COLO829 (cell line): ENCODE results near the gene KCNMA1.

Experiments used
- DNase-seq: peaks from one replicate; pipeline ENCODE4 v3.0.0; 2012; ENCODE audit warnings: low spot score

Gene KCNMA1

DNA sequence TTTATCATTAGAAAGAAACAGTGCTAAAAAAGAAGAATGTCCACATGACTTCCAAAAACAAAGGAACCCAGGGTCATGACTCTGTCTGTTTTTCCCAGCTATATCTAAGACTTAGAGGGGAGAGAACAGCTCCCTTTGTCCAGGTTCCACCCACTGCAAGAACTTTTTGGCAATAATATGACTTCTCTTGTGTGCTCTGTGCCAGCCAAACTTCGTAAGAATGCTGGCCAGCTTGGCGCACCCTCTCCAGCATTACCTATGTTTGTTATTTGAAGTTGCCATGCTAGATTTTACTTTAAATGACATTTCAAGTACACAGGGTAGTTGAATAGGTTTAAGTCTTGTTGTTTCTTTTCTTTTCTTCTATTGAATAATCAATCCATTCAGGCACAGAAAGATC, 371.4 kb downstream of the KCNMA1 start:
- no peak for DNase-seq

DNA sequence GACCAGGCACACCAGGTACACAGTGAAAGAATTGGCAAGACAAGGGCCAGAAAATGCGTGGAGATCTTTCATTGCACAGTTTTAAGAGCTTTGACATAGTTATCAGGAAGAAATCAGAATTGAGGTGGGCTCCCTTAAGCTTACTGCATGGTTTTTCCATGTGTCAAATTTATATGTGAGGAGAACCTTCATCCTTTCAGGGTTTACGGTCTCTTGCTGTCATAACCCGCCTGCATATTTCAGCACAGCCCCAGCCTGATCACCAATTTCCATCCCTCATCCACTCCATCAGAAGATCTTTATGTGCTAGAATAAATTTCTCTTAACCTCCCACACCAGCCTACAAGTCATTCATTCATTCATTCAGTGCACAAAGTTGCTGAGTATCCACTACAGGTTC, 373.1 kb downstream of the KCNMA1 start:
- no peak for DNase-seq

DNA sequence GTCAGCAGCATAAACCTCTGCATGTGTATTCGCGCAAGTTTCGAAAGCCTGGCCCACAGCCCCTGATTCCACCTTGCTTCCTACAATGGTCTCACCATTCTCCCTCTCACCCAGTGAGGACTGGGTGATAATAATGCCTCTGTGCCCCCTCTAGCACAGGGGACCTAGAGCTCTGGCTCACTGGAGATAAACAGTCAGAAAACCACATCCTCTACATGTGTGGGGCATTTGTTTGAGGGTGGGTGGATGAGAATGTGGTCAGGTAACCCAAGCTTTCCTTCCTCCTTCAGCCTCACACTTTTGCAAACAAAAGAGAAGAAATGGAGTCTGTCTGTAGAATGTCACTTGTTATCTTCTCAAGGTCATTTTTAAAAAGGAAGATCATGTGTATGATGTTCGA, 373.5 kb downstream of the KCNMA1 start:
- no peak for DNase-seq

DNA sequence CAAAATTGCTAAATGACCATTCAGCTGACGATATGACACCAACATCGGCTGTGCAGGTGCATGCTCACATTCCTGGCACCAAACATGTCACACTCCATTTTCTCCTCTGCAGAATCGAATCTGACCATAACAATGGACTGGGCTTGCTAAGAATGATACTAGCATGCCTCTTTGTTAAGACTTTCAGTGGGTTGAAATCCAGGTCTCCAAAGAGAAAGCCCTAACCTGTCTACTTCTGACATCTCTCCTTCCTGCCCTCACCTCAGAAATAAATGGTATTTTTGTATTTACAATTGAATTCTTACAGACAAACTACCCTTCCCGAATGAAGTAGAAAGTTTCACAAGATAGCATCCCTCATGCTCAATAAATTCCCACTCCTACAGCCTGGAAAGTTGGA, 373.9 kb downstream of the KCNMA1 start:
- no peak for DNase-seq

DNA sequence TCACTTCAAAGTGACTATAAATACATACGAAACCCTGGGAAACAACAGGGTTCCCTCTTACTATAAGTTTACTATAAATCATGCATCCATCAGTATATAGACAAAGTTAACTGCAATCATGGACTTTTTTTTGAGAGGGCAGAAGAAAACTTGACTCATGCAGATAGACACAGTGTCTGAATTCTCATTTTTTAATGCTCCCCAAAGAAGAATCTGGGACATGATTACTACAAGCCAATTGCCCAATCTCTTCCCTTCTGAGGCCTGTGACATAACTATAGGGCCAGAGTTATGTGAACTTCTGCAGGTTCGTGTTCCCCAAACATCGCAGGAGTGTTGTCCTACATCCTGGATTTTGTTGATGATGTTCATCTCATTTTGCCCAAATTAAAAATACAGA, 376.5 kb downstream of the KCNMA1 start:
- DNase-seq: no peak

DNA sequence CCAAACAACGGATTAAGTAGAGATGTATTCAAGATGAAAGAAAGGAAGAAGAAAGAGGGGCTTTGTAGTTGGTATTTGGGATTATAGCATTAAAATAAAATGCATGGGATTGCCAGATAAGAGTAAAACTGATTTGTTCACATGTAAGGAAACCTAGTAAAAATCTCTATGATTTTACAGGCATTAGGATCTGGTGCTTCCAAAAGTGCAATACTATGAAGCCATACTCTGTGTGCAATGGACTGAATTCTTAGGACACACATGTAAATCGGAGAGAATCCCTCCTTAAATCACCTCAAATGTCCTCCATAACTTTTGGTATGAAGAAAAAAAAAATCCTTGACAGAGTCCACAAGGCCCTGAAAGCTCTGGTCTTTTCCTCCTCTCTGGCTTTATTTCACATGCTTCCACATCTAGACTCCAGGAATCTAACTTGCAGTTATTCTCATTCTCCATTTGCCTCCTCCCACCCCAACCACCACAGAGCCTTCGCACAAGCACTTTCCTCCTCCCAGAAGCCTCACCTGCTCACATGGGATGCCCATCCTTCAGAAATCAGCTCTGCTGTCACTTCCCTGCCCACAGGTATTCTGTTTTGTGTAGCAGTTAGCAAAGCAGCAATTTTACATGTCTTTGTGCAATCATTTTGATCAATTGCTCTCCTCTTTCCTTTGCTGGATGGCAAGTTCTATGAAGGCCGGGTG, 378.3 kb downstream of the KCNMA1 start:
- DNase-seq: no peak

DNA sequence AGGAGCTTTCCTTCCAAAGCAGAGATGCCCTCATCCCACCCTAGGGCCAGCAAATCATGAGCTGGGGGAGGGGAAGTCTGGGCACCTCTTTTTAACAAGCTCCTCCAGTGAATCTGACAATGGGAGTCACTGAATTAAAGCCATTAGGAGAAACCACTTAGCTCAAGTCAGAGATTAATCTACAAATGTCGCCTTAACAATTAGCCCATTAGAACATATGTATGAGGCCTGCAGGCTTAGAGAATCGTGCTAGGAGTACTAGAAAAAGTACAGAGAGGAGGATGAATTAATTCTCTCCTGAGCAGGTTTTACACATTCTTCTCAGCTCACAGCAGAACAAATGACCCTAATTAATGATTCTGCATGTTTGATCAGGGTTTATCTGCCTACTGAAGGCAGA, 381.3 kb downstream of the KCNMA1 start:
- no peak for DNase-seq

DNA sequence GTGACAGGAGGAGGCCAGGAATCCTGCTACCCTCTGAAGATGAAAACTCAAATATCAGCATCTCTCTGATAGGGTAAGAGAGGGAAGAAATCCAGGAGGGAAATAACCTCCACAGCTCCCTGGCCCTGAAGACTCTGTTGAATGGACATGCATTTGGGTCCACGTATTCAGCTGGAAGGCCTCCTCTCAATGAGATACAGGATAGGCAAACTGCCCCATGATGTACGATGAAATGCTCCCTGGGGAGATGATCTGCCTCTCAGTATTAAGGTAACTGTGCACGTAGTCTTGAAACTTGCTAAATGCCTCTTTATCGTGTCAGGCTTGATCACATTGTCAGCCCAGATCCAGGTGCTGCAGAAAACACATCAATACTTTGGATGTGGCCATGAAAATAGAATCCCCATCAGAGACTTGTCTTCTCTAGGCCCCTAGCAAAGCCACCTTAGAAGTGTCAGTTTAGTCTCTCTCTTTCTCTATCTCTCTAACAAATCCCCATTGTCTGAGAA, 384.0 kb downstream of the KCNMA1 start:
- DNase-seq: no peak

DNA sequence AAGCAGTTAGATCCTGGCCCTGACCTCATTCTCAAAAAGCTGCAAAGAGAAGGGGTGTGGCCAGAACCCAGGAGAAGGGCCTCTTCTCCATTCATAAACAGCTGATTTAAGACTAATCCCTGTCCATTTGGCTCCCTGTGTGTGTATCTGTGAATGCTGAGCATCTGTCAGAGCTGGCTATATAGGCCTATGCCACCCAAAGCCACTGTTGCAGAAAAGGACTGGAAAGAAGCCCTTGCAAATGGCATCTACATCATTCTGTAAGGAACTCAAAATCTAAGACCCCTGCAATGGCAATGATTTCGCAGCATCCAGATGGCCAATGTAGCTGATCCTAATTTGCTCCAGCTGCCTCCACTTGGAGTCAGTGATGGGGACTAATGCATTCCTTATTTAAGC, 384.5 kb downstream of the KCNMA1 start:
- DNase-seq: no peak

DNA sequence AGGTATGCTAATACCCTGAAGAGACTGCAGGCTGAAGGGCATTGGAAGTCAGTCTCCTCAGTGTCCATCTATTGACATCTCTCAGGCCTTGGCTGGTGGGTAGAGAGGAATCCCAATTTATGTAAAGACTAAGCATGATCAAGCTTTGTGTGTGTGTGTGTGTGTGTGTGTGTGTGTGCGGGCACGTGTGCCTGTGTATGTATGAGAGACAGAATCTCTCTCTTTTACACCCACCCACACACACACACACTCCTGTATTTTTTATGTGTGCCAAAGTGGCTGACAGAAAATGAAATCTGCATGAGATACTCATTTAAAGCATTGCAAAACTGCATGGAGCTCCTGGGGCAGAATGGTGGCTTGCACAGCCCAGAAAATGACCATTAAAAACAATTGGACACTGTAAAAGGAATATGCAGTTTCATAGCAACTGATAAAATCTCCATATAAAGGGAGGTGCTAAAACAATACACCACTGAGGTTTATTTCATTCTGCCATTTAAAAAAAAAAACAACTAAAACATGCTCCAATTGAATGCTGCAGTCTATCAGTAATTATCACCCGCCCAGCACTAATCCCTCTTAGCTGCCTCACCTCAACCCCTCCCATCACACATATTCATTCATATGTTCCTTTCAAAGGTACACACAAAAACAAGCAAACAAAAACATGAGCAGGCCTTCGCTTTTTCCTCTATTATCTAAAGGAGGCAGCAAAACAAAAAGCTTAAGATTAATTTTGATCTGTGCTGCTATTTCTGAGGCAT, 385.0 kb downstream of the KCNMA1 start:
- DNase-seq: no peak

DNA sequence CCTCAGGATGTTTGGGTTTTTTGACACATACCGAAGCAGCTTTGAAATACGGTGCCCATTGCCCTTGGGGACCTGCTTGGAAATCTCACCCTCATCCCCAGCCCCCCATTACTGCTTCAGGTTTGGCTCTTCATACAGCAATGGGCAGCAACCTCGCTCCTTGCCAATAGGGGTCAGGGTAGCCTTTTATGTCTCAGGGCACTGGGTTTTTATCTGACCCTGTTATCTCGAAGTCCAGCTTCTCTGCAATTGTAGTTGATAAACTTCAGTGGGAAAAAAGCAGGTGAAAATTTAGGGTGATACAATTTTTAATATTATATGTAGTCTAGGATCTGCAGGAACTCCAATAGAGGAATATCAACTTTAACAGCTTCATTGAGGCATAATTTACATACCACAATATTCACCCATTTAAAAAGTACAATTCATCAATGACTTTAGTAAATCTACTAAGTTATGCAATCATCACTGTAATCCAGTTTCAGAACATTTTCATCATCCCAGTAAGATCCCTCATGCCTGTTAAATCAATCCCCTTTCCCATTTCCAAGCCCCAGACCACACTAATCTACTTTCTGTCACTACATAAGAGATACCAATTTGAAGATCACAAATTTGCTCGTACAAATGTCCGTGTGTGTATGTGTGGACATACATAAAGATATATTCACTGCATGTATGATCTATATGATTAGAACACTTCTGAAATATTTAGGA, 386.2 kb downstream of the KCNMA1 start:
- peak; percentile 20 for DNase-seq

DNA sequence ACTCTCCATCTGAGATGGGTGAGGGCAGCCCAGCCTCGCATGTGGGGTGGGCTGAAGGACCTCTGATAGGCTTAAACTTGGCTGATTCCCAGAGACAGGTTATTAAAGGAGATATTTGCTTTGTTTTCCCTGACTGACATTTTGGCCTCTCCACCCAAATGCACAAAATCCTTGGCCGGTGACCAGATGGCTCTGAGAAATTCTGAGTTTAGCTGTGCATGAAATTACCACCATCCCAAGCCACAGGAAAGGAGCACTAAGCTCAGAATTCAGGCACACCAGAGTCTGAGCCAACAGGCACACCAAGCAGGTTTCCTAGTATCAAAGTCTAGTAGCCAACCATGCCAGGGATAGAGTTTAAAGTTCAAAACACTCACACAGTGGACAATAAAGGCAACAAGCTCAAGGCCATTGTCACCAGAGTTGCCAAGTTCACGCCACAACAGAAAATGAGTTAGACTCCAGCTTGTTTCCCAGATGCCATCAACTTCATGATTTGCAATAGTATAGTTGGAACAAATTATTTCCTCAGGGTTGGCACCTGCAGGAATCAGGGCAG, 387.6 kb downstream of the KCNMA1 start:
- no peak for DNase-seq

DNA sequence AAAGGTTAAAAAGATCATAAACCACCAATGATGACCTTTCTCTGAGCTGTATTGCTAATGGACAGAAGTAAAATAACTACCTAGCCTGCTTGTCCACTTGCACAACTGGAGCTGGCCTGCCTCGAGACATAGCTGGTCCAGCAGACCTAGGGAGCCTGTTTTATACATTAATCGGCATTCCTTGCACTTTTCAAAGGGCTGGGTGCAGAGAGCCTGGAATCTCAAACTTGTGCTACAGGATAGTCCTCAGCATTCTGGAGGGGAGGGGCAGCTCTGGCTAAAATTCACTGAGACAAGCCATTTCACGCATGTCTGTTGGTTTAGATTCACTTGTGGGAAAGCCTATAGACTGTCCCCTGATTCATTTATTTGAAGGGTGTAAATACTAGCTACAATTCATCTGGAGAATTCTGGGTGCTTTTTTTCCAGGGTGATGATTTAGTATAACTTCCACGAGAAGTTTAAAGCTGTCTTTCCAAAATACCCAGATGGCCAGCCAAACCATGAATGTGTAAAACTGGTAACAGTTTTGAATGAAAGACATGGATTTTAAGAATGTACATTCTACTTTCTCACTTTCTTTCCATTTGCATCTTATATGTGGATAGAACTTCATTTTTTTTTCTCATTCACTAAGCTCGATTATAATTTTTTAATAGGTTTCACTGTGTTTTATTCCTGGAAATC, 389.4 kb downstream of the KCNMA1 start:
- no peak for DNase-seq

DNA sequence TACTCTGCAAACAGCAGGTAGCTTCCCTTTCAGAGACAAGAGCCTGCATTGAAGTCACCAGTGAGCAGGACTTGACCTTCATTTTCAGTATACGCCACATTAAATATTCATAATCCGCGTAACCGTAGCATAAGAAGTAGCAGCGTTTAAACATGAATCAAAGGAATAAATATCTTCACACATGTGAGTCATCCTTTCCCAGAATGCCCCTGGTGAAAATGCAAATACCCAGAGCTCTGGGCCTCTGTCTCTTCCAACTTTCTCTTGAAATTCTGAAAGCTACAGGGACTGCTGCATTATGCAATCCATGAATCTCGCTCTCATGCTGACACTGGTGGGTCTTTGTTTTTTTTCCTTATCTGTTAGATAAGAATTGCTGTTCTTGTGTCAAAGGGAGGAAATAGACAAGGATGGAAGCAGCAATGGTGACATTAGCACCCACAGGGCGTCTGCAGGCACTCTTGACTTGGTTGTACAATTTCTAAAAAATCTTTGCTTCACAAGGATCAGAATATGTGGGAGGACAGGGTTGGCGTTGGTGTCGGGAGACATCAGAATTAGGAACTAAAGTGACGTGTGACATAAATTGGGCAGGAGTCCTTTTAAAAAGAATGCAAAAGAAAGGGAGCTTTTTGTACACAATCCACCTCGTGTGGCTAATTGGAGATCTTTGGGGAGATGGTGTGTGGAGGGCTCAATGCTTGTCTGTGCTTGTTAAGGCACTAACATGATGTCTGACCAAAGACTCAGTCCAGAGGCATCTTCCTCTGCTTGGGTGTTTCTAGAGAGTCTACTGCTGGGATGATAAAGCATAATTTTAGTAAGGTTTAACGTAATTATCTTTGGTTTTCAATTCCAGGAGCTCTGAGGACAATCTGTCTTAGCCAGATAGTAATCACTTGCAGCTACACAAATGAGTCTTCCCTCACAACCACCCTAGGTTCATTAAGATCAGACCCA, 390.3 kb downstream of the KCNMA1 start:
- DNase-seq: peak; percentile 45

DNA sequence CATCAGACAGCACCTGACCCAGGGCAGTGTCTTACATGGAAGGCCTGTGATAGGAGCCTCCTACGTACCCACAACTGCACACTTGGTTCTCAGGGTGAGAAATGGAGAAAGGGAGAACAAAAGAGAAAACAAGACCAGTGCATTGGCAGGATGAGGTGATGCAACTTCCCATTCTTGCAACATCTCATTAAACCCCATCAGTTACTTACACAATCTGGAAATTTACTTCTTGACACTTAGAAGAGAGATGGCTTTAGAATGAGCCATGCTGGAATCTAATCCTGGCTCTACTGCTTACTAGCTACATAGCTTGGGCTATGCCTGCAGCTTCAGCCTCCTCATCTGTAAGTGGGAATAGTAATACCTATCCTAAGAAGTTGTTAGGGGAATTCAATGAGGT, 391.7 kb downstream of the KCNMA1 start:
- no peak for DNase-seq

DNA sequence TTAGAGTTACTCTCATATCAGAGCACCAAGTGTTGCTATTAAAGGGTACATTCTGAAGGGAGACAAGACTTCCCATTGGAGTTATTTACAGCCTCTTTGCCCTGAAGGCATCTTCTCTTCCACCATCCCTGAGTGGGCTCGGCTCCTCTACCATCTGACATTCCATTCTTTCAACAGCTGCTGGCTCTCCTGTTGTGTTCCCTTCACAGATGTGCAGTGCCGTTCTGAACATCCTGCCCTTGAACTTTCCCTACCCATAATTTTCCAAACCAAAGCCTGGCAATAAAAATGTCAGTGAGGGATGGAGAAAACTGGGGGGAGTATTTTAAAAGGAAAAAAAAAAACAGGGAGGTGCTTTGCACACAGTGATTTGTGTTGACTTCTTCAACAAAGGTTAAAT, 392.9 kb downstream of the KCNMA1 start:
- DNase-seq: no peak

DNA sequence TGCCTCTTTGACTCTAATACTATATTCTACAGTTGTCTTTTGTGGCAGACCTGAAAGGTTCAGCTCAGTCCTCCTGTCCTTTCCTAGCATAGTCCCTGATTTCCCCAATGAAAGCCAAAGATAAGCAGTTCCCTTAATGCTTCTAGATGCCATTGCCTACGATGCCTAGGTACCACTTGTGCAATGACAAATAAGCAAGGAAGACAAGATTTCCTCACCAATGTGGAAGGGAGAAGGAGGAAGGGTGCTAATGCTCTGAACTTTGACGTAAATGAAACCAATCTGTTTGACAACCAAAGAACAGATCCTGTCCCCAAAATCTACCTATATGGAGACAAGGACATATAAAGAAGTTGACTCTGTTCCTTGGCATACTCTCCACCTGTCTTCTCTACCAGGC, 393.3 kb downstream of the KCNMA1 start:
- DNase-seq: no peak

DNA sequence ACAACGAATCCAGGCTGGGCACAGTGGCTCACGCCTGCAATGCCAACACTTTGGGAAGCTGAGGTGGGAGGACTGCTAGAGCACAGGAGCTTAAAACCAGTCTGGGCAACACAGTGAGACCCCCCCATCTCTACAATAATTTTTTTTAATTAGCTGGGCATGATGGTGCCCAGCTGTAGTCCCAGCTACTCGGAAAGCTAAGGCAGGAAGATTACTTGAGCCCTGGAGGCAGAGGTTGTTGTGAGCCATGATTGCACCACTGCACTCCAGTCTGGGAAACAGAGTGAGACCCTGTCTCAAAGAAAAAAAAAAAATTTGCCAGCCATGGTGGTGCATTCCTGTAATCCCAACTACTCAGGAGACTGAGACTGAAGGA, 396.3 kb downstream of the KCNMA1 start:
- DNase-seq: no peak

DNA sequence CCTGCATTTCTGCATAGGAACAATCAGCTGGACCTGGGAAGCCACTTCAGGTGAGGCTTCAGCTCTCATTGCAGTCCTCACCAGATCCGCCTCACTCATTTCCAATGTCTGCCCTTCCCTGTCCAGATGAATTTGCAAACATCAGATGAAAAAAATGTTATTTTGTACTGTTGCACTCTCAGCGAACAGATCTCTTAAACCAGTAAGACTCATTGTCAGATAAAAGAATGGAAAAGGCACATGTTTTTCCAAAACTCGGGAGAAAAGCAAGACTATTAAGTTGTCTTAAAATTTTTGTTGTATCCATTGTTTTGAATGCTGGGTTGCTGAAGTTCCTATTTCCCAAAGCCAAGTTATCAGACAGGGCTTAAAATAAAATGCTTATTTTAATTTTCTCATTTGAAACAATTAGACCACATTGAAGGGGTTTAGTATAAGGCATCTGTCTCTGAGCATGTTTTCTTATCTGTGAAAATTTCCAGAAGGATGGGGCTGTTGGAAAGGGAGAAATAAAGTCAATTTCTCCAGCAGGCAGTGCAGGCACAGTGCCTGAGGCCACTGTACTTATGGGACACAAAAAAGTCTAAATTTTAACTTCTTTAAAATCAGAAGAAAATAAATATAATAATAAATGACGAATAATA, 396.8 kb downstream of the KCNMA1 start:
- no peak for DNase-seq

DNA sequence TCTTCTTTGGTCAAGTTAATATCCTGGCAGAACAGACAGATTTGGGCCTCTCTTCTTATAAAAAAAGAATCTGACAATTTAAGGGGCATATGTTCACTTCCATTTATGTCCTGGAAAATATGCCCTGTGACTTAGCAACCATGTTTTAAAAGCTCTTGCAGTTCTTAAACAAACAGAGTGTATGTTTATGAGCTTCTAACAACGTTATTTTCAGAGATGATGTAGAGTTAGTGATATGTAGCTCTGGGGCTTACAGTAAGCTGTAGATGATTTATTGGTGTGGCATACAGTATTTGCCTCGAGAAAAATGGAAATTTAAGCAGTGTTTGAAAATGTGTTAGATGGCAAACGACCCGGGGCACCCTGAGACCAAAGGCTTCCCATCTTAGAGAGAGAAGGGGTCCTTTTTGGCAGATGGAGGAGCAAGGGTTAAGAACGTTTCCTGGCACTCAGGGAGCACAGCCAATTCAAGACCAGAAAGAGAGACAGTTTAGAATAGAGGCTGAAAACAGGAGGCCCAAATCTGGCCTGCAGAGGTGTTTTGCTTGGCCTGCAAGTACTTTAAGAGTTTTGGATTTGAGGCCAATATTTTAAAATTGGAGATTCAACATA, 397.5 kb downstream of the KCNMA1 start:
- no peak for DNase-seq
